GM18868 (cell line): ENCODE measurements around the gene SLC35F2.
"Not testable (repeated sequence)": the region's sequence is repeated elsewhere in the genome, so short reads cannot be mapped to it uniquely, and the experiment has no call there.

Experiments
- ATAC-seq: cut with Tn5 transposase; IDR thresholded peaks from one replicate; pipeline ENCODE4 v1.9.1; 2021; ENCODE audit warnings: mild to moderate bottlenecking, moderate library complexity; ENCODE audit not compliant: unreplicated experiment

Gene SLC35F2

GRCh38 chr11:107791343-107792048 lies 67.1 kb downstream of the SLC35F2 start:
- ATAC-seq: no peak

- ATAC-seq: no peak
Measured at GRCh38 chr11:107789767-107790166, 68.8 kb downstream of the SLC35F2 start.

GRCh38 chr11:107787733-107788132 lies 70.9 kb downstream of the SLC35F2 start:
- ATAC-seq: no peak

- ATAC-seq: peak; percentile 68
Measured at GRCh38 chr11:107785401-107785800, 73.2 kb downstream of the SLC35F2 start.

GRCh38 chr11:107783121-107783520 lies 75.5 kb downstream of the SLC35F2 start:
- ATAC-seq: no peak

- no peak for ATAC-seq
Measured at GRCh38 chr11:107780775-107781174, 77.8 kb downstream of the SLC35F2 start.

GRCh38 chr11:107780136-107780535 lies 78.5 kb downstream of the SLC35F2 start:
- no peak for ATAC-seq

- ATAC-seq: no peak
Measured at GRCh38 chr11:107778839-107779517, 79.6 kb downstream of the SLC35F2 start.

- peak; percentile 92 for ATAC-seq
Measured at GRCh38 chr11:107777110-107777509, 81.5 kb downstream of the SLC35F2 start.

GRCh38 chr11:107776062-107776461 lies 82.5 kb downstream of the SLC35F2 start:
- no peak for ATAC-seq

GRCh38 chr11:107770551-107770951 lies 88.0 kb downstream of the SLC35F2 start:
- peak; percentile 26 for ATAC-seq

GRCh38 chr11:107769189-107769588 lies 89.4 kb downstream of the SLC35F2 start:
- ATAC-seq: peak; percentile 41

GRCh38 chr11:107758719-107759355 lies 99.8 kb downstream of the SLC35F2 start:
- not testable (repeated sequence) for ATAC-seq

- ATAC-seq: no peak
Measured at GRCh38 chr11:107757661-107758060, 100.9 kb downstream of the SLC35F2 start.

GRCh38 chr11:107756553-107756952 lies 102.0 kb downstream of the SLC35F2 start:
- no peak for ATAC-seq

GRCh38 chr11:107752949-107753822 lies 105.4 kb downstream of the SLC35F2 start:
- no peak for ATAC-seq

- no peak for ATAC-seq
Measured at GRCh38 chr11:107752508-107752907, 106.1 kb downstream of the SLC35F2 start.

GRCh38 chr11:107751082-107751481 lies 107.5 kb downstream of the SLC35F2 start:
- ATAC-seq: no peak

GRCh38 chr11:107750313-107750712 lies 108.3 kb downstream of the SLC35F2 start:
- ATAC-seq: no peak

GRCh38 chr11:107747622-107748021 lies 111.0 kb downstream of the SLC35F2 start:
- no peak for ATAC-seq

GRCh38 chr11:107744736-107745135 lies 113.9 kb downstream of the SLC35F2 start:
- ATAC-seq: no peak
